GM18508 (cell line): ENCODE data around the gene LILRB2.
"Not testable (repeated sequence)": the region's sequence is repeated elsewhere in the genome, so short reads cannot be mapped to it uniquely, and the experiment has no call there.

ENCODE experiments used
- ATAC-seq: cut with Tn5 transposase; IDR thresholded peaks from one replicate; pipeline ENCODE4 v1.9.1; 2021; ENCODE audit warnings: moderate number of reproducible peaks; ENCODE audit not compliant: insufficient read depth, unreplicated experiment

The LILRB2 gene

DNA sequence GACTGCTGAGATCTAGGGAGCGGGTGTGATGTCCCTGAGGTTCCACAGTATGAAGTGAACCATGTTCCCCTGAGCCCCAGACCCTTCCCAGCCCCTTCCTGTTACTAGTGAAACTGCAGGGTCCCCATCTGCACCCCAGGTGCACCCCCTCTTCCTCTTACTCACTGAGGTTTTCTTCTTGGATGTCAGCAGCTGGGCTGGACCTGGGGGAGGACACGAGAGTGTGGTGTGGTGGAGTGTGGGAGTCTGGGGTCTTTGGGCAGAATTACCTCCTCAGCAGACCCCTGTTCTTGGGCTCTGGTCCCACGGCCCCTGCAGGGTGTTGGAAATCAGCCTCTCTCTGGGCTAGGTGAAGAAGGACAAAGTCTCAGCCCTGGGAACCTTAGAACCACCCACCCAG, 35.0 kb downstream of the LILRB2 start:
- no peak for ATAC-seq

DNA sequence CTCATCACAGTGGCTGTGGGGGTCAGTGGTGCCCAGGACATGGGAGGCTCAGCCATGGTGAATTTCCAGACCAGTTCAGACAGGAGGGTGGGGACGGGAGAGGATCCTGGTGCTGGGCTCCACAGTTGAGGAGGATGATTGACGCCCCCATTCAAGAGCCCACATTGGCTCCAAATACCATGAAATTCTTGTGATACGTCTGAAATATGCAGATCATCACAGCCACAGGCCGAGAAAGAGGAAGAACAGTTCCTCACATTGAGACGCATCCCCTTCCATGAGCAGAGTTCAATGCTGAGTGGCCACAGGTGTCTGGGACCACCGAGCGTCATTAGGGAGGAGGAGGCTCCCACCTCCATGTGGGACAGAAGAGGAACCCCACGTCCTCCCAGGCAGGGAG, 37.1 kb downstream of the LILRB2 start:
- ATAC-seq = not testable (repeated sequence)

DNA sequence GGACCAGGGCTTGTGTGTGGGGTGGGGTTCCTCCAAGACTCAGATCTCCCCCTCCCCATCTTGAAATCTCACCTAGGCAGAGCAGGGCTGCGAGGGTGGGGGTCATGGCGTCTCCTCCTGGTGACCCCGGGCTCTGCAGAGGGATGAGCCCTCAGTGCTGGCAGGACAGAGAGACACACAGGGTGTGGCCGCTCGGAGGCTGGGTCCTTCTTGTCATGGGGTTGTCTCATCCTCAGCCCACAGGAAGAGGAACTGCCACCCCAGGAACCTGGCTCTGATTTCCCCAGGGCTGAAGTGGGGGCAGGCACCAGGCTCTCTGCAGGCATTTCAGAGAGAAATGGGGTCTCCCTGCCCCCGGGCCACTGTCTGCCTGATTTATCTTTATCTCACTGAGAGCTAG, 38.3 kb downstream of the LILRB2 start, which contains the start of gene LILRA6:
Gene LILRA6 (minus strand): TSS at position 145 of the 400 bp plus-strand sequence.
- ATAC-seq = not testable (repeated sequence)

DNA sequence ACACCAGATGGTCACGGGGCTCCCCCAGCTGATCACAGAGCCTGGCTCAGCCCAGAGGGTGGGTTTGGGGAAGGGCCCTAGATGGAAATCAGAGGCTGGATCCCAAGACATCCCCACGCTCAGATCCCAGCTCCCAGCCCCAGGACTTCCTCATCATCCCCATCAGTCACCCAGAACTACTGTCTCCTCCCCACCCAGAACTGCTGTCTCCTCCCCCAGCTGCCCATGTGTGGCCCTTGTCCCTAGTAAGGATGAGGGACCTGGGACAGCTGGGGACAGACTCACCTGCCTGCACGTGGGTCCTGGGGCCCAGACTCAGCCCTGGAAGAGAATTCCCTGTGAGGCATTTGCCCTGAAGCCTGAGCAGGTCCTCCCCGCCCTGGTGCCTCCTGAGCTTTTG, 38.7 kb downstream of the LILRB2 start:
- ATAC-seq = not testable (repeated sequence)

DNA sequence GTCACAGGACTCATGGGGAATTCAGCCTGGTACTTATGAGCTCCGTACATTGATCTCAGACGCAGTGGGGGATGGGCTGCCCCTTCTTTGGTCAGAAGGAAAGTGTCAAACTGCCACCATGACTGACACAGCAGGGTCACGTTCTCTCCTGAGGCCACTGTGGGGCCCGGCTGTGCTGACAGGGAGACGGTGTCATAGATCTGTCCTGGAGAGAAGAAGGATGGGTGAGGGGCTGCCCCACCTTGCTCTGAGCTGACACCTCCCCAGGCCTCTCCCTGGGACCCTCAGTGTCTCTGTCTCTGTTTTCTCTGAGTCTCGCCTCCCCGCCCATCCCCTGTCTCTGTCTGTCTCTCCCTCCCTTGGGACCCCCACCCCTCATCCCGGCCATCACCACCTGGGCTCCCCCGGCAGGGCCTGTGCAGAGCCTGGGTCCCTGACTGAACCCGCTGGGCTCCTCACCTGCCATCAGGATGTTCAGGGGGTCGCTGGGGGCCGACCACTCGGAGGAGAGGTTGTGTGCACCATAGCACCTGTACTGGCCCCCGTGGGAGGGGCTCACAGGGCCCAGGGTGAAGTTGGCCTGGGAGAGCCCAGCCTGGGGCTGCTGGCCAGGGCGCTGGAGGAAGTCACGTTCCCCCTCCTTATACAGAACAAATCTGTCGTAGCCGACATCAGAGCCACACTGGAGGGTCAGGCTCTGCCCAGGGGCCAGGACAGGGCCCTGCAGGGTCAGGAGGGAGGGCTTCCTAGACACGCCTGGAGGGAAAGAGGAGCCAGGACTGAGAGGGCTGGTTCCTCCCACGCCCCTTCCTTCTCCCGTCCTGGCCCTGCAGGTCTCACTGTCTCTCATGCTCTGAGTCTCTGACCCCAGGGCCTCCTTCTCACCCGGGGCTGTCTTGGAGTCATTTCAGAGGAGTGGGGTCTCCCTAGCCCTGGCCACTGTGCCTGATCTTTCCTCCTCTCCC, 40.3 kb downstream of the LILRB2 start:
- not testable (repeated sequence) for ATAC-seq

DNA sequence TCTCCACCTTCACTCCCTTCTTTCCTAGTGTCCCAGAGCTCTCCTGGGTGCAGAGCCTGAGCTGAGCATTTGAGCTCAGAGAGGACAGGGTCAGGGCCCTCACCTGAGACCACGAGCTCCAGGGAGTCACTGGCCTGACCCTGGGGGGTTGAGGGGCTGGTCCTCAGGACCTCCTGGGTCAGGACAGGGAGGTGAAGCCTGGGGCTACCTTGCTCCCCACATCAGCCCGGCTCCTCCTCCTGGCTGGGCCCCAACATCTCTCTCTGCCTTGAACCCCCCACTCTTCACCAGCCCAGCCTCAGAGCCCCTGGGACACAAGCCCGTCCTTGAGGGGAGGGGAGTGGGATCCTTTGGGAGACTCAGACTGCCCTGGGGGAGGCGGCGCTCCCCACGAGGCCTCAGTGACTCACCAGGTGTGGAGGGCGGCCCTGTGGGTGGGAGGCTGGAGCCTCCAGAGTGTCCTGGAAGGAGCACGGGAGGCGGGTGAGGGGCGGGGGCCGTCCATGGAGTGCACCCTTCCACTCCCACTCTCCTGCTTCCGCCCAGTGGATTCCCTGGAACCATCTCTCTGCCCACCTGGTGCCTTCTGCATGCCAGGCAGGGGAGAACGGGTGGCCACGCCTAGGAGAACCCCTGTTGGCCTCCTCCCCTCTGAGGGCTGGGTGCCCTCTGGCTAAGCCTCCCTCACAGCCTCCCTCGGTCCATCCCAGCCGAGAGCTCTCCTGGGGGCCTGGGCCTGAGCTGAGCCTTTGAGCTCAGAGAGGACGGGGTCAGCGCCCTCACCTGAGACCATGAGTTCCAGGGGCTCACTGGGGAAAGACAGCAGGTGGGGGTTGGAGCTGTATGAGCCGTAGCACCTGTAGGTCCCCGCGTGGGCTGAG, 41.2 kb downstream of the LILRB2 start:
- not testable (repeated sequence) for ATAC-seq

DNA sequence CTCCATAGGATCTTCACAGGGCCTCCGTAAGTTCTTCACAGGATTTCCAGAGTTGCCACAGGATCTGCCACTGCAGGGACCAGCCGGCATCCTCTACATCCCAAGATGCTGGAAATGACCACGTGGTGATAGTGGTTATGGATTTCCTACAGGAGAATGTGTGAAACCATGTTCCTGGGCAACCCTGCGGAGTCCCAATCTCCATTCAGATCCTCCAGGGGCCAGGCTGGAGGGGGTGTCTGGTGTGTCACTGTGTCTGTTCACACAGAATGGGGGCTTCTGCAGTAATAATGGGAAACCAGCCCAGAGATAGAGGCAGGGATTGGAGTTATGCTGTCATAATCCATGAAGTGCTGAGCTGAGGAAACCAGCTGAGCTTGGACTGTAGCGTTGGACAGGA, 47.0 kb downstream of the LILRB2 start:
- no peak for ATAC-seq

DNA sequence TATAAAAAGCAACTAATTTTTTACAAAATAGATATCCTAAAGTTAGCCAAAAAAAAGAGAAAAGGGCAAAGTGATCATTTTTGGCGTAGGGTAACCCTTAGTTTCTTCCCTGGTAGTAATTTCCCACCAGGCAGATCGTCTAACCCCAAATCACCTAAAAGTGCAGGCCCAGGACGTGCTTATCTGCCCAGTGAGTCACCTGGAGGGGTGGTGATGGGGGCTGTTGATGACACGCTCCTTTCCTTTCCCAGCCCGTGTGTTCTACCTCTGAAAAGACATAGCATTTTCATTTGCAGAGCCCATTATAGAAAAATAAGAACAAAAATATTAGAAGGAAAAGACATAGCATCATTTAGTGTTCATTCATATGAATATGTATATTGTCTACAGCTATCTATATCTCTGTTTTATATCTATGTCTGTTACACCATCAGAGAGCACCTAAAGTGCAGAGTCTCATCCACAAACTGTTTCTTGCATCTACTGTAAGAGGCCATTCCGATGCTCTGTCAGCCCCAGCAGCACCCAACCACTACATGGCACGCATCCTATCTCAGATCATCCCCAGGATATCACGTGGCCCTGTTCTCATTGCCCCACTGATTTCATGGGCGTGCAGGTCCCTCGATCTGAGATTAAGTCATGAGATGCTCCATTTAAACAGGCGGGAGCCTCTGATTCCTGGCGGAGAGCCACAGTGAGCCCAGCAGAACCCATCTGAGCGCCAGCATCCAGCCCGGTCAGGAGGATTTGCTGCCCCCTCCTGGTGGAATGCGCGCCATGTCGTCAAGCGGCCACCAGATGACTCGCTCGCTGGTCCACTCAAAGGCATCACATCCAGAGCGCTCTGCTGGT, 49.6 kb downstream of the LILRB2 start:
- no peak for ATAC-seq

DNA sequence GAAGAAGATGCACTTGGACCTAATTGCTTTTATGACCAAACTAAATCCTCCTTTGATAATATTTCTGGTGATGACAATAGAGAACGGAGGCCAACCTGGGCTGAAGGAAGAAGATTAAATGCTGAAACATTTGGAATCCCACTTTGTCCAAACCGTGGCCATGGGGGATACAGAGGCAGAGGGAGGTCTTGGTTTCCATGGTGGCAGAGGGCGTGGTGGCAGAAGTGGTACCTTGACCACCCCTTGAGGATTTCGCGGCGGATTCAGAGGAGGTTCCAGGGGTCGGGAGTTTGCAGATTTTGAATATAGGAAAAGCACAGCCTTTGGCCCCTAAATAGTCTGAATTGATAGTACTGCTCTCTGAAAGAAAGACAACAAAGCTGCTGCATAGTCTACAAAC, 50.9 kb downstream of the LILRB2 start:
- no peak for ATAC-seq

DNA sequence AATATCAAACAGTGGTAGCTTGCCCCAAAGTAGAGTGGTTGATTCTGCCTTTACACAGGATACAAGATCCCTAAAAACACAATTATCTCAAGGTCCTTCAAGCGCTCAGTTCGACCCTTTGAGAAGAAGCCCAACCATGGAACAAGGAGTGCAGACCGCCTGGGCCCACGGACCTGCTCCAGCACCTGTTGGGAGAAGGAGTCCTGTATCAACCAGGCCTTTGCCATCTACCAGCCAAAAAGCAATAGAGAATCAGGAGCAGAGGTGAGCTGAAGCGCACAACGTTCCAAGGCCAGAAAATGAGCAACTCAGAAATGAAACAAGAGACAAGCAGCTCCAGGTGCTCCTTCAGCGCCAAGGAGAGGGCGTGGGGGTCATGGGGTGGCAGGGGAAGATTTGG, 51.8 kb downstream of the LILRB2 start:
- ATAC-seq = no peak

DNA sequence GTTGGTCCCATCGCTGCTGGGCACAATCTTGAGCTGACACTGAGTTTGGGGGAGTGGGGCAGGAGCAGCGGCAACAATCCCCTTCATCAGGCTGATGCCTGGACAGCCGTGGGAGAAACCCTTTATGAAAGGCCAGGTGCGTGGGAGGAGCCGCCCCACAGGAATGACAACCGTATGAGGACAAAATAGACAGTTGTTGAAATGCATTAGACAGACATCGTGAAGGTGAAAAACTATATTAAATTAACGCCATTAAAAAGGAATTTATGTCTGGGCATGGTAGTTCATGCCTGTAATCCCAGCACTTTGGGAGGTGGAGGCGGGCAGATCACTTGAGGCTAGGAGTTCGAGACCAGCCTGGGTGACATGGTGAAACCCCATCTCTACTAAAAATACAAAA, 56.3 kb downstream of the LILRB2 start:
- not testable (repeated sequence) for ATAC-seq

DNA sequence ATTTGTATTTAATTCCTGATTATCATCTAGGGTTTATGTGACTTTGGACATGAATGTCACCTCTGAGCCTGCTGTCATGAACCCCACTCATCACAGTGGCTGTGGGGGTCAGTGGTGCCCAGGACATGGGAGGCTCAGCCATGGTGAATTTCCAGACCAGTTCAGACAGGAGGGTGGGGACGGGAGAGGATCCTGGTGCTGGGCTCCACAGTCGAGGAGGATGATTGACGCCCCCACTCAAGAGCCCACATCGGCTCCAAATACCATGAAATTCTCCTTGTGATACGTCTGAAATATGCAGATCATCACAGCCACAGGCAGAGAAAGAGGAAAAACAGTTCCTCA, 57.0 kb downstream of the LILRB2 start:
- ATAC-seq = not testable (repeated sequence)
